ENCODE data around the gene GEMIN7.
"Not testable (repeated sequence)": the region's sequence is repeated elsewhere in the genome, so short reads cannot be mapped to it uniquely, and the experiment has no call there.

Gene GEMIN7

DNA sequence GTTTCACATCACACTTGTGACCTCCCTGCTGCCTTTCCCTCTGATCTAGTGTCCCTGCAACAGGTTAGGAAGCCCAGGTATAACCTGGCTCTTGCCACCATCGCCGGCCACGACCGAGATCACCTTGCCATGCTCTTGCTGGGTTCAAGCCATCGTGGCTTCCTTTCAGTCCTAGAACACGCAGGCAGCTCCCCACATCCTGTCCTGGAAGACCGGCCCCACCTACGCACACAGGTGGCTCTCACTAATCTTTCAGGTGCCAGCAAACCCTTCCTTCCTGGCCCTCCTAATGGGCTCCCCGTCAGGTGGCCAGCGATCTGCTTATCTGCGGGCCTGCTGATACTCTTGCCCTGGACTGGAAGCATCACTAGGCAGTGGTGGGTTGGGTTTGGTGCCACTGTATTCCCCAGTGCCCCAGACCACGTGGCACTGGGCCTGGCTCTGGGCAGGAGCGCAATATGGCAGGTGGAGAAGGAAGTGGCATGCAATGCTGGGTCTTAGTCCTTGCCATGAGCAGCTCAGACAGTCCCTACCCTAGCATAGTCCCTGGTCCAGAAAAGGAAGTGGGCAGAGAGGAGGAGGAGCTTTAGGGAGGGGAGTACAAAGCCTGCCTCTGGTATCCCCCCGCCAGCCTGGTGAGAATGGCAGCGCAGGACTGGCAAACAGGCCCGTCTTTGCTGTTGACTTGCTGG, 25.7 kb downstream of the GEMIN7 start:
- H3K4me3 ChIP-seq (replicated peaks; ENCODE audit: low read depth, low read length), result no peak overlapping the region
- TF ChIP-seq, protein P1, sequence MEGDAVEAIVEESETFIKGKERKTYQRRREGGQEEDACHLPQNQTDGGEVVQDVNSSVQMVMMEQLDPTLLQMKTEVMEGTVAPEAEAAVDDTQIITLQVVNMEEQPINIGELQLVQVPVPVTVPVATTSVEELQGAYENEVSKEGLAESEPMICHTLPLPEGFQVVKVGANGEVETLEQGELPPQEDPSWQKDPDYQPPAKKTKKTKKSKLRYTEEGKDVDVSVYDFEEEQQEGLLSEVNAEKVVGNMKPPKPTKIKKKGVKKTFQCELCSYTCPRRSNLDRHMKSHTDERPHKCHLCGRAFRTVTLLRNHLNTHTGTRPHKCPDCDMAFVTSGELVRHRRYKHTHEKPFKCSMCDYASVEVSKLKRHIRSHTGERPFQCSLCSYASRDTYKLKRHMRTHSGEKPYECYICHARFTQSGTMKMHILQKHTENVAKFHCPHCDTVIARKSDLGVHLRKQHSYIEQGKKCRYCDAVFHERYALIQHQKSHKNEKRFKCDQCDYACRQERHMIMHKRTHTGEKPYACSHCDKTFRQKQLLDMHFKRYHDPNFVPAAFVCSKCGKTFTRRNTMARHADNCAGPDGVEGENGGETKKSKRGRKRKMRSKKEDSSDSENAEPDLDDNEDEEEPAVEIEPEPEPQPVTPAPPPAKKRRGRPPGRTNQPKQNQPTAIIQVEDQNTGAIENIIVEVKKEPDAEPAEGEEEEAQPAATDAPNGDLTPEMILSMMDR (IDR thresholded peaks at IDR 0.05; ENCODE audit: low read depth, low read length, missing control alignments), result no peak
- DNase-seq (ENCODE audit: extremely low read depth, low read depth), result no peak

DNA sequence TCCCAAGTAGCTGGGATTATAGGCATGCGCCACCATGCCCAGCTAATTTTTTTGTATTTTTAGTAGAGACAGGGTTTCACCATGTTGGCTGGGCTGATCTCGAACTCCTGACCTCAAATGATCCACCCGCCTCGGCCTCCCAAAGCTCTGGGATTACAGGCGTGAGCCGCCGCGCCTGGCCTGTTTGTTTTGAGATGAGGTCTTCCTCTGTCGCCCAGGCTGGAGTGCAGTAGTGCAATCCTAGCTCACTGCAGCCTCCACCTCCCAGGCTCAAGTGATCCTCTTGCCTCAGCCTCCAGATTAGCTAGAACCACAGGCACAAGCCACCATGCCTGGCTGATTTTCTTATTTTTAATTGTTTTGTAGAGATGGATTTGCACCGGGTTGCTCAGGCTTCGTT, 27.3 kb downstream of the GEMIN7 start:
- not testable (repeated sequence) for H3K4me3 ChIP-seq (replicated peaks; ENCODE audit: low read depth, low read length); DNase-seq (ENCODE audit: extremely low read depth, low read depth)

DNA sequence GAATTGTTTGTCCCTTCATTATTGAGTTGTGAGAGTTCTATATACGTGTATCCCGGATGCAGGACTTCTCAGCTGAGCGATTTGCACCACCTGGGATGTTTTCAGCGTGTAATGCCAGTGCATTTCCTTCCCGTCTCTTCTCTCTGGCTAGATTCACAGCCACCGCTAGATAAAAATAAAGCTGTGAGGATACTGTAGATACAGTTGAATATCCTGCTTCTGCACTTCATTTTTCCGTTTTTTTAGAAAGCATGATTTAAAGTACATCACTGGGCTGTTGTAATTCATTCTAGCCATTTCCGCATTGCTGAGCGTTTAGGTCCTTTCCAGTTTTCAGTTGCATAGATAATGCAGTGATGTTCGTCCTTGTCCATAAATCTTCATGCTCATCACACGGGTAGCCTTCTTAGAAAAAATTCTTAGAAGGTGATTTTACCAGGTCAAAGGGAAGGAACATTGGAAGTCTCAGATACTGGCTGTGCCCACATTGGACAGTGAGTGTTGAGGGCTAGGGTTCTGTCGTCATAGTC, 28.6 kb downstream of the GEMIN7 start:
- TF ChIP-seq, protein P1 (IDR thresholded peaks at IDR 0.05; ENCODE audit: low read depth, low read length, missing control alignments), result no peak
- no peak overlapping the region for H3K4me3 ChIP-seq (replicated peaks; ENCODE audit: low read depth, low read length)
- no peak for DNase-seq (ENCODE audit: extremely low read depth, low read depth)

DNA sequence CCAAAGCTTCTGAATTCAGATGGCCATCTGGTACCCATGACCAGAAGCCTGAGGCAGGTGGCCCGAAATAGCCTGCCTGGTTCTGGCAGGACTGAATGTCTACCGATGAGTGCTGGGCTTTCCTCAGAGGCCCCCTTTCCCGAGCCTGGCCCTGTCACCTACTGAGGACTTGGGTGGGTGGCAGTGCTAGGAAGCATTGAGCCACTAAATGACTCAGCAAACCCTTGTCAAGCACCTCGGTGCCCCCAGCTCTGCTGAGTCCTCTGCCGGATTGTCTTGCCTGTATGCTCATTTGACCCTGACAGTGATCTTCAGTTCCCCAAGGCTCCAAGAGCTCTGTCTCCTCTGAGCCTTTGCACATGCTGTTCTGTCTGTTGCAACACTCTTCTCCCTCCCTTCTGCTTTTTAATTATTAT, 31.8 kb downstream of the GEMIN7 start:
- TF ChIP-seq, protein P1 (IDR thresholded peaks at IDR 0.05; ENCODE audit: low read depth, low read length, missing control alignments), result no peak
- H3K4me3 ChIP-seq (replicated peaks; ENCODE audit: low read depth, low read length), result no peak overlapping the region
- DNase-seq (ENCODE audit: extremely low read depth, low read depth), result no peak

DNA sequence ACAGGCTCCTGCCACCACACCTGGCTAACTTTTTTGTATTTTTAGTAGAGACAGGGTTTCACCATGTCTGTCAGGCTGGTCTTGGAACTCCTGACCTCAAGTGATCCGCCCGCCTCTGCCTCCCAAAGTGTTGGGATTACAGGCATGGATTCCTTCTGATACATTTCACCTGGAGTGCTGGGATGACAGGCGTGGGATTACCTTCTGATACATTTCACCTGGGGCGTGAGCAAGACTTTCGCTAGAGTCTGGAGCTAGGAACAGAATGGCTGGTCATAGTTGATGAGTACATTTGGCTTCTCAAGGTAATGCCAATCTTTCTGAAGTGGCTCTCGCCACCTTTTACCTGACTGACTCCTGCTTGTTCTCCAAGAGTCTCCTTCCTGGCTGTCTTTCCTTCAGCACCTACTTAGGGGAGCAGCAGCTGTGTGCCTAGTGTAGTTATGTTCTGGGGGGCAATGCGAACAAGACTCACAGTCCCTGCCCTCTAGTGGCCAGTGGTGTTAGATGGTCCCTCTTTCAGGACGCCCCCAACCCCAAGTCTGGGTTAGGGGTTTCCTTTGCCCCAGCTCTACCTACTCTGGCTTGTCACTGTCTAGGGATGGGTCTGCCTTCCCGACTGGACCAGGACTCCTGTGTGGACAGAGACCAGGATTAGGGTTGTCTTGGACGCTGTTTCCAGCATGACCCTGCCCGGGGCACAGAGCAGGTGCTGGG, 33.2 kb downstream of the GEMIN7 start:
- H3K4me3 ChIP-seq (replicated peaks; ENCODE audit: low read depth, low read length), result no peak overlapping the region
- TF ChIP-seq, protein P1 (IDR thresholded peaks at IDR 0.05; ENCODE audit: low read depth, low read length, missing control alignments), result no peak
- DNase-seq (ENCODE audit: extremely low read depth, low read depth), result no peak

DNA sequence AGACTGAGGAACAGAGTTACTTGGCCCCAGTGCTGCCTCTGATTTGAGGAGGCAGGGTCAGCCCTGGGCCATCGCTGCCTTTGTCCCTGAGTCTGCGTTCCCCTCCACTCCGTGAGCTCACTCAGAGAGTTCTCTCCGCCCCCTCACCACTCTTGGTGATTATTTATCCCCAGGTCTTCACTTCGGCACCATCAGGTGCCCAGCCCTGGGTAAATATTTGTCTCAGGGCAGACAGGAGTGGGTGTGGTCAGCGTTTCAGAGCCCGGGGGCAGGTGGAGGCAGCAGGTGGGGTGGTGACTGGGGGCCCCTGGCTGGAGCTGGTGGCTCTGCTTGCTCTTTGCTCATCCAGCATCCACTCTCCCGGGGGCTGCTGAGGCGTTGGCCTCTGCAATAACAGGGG, 34.6 kb downstream of the GEMIN7 start:
- DNase-seq (ENCODE audit: extremely low read depth, low read depth), result no peak
- TF ChIP-seq, protein P1 (IDR thresholded peaks at IDR 0.05; ENCODE audit: low read depth, low read length, missing control alignments), result no peak
- H3K4me3 ChIP-seq (replicated peaks; ENCODE audit: low read depth, low read length), result no peak overlapping the region

DNA sequence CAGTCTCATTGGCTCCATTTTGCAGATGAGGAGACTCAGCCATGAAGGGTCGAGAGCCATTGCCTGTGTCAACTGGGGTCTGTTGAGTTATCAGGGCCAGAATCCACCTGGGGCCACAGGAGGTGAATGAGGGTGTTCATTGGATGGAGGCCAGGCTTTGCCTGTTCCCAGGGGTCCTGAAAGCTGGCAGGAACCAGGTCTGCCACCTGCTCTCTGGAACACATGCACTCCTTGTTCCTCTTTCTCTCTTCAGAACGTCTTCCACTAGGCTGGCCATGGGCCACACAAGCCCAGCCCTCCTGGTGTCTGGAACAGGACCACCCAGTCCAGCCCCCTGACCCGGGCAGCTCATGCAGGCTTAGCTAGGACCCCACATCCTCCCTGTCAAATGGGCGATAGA, 35.1 kb downstream of the GEMIN7 start:
- H3K4me3 ChIP-seq (replicated peaks; ENCODE audit: low read depth, low read length), result no peak overlapping the region
- no peak for DNase-seq (ENCODE audit: extremely low read depth, low read depth)
- TF ChIP-seq, protein P1 (IDR thresholded peaks at IDR 0.05; ENCODE audit: low read depth, low read length, missing control alignments), result no peak
